ENCODE results near the gene NKAIN2. TPM values are rescaled to one million over a fixed set of nuclear protein-coding genes. Genes with fewer than 3 reads are reported as not detected.

The NKAIN2 gene
- total RNA-seq, 4 donors from 2014 or later: 0.11 to 1.0 (median 0.94) TPM; not detected in 1

DNA sequence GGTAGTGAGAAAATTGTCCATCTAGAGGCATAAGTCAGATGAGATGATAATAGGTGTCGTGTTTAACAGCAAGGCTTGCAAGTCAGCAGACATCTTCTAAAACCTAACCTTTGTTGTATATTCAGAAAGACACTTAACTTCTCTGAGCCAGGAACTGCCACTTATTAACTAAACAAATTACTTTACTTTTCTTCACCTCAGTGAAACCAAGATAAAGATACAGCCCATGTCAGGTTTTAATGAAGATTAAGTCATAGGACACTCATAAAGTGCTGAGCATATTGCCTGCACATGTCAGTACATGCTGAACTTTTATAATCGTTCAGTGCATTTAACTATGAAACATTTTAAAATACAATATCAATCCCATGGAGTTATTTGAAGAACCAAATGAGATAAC lies 286.8 kb downstream of the NKAIN2 start:
- no peak for DNase-seq
- no peak overlapping the region for H3K27ac ChIP-seq
- TF ChIP-seq, protein P1, sequence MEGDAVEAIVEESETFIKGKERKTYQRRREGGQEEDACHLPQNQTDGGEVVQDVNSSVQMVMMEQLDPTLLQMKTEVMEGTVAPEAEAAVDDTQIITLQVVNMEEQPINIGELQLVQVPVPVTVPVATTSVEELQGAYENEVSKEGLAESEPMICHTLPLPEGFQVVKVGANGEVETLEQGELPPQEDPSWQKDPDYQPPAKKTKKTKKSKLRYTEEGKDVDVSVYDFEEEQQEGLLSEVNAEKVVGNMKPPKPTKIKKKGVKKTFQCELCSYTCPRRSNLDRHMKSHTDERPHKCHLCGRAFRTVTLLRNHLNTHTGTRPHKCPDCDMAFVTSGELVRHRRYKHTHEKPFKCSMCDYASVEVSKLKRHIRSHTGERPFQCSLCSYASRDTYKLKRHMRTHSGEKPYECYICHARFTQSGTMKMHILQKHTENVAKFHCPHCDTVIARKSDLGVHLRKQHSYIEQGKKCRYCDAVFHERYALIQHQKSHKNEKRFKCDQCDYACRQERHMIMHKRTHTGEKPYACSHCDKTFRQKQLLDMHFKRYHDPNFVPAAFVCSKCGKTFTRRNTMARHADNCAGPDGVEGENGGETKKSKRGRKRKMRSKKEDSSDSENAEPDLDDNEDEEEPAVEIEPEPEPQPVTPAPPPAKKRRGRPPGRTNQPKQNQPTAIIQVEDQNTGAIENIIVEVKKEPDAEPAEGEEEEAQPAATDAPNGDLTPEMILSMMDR (IDR thresholded peaks at IDR 0.05): no peak
- no peak for TF ChIP-seq POLR2A (IDR thresholded peaks at IDR 0.05)
- H3K27me3 ChIP-seq: no peaks in the 10 kb centered on the region
- no peak overlapping the region for H3K4me3 ChIP-seq (replicated peaks in 1 of 3)
- H3K36me3 ChIP-seq: no peaks in the 10 kb centered on the region
- intact Hi-C loops (cut with DNase I): no loop called here
- no peaks in the 10 kb centered on the region for H3K9me3 ChIP-seq
- 73 to 74% methylated on average over 2 of the region's 2 CpGs for WGBS, 2 donors
- H3K4me1 ChIP-seq: no peaks in the 10 kb centered on the region

DNA sequence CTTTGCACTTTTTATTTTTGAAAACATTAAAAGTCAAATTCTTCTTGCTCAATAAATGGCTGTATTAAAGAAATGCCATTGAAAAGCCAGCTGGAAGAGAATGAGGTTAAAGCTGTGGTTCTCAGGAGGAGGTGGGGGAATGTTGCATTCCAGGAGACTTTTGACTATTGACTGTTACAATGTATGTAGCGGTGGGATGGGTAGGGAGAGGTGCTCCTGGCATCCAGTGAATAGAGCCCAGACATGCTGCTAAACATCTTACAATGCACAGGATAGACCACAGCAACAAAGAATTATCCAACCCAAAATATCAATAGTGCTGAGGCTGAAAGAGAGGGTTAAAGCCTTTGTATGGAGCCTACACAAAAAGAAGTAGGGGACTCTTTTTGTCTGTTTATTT lies 295.9 kb downstream of the NKAIN2 start:
- intact Hi-C loops (cut with DNase I): no loop called here
- no peaks in the 10 kb centered on the region for H3K36me3 ChIP-seq
- 80 to 85% methylated on average over 1 of the region's 1 CpG for WGBS, 2 donors
- TF ChIP-seq POLR2A (IDR thresholded peaks at IDR 0.05): no peak
- TF ChIP-seq, protein P1 (IDR thresholded peaks at IDR 0.05): no peak
- no peak overlapping the region for H3K27ac ChIP-seq
- no peaks in the 10 kb centered on the region for H3K9me3 ChIP-seq
- no peak for DNase-seq
- no peaks in the 10 kb centered on the region for H3K27me3 ChIP-seq
- H3K4me3 ChIP-seq (replicated peaks in 1 of 3): no peak overlapping the region
- H3K4me1 ChIP-seq: no peaks in the 10 kb centered on the region

DNA sequence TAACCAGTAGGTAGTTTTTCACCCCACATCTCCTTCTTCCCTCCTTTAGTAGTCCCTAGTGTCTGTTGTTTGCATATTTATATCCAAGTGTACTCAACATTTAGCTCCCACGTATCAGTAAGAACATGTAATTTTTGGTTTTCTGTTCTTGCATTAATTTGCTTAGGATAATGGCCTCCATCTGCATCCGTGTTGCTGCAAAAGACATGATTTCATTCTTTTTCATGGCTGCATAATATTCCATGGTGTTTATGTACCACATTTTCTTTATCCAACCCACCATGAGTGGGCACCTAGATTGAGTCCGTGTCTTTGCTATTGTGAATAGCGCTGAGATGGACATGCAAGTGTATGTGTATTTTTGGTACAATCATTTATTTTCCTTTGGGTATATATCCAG lies 306.8 kb downstream of the NKAIN2 start:
- Histone ChIP-seq H3K4me1 (no peaks in the 10 kb centered on the region), H3K27ac (no peak overlapping the region), H3K27me3 (no peaks in the 10 kb centered on the region), H3K9me3 (no peaks in the 10 kb centered on the region), H3K4me3 (replicated peaks in 1 of 3) (no peak overlapping the region), H3K36me3 (no peaks in the 10 kb centered on the region)
- DNase-seq: no peak
- WGBS, 2 donors: 73 to 74% methylated on average over 4 of the region's 4 CpGs
- TF ChIP-seq, protein P1 (IDR thresholded peaks at IDR 0.05): no peak
- TF ChIP-seq POLR2A (IDR thresholded peaks at IDR 0.05): no peak
- intact Hi-C loops (cut with DNase I): no loop called here

DNA sequence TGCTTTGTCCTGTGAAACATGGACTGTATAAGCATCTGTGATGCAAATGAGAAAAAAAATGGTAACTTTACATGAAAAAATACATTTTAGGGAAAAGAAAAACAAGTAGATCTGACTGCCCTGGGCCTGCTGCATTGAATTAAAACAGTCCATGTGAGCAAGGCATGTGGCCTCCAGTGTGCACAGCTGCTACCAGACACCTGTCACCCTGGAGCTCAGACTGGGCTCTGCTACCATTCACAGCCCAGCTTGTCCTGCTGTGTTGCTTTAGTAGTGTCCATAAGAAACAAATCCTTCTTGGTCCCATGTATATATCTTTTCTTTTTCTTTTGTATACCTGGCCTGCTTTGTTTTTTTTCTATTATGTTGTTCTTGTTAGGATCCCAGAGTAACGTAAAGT lies 315.9 kb downstream of the NKAIN2 start:
- no peak for TF ChIP-seq POLR2A (IDR thresholded peaks at IDR 0.05)
- TF ChIP-seq, protein P1 (IDR thresholded peaks at IDR 0.05): no peak
- Histone ChIP-seq H3K27me3 (no peaks in the 10 kb centered on the region), H3K36me3 (no peaks in the 10 kb centered on the region), H3K4me3 (replicated peaks in 1 of 3) (no peak overlapping the region), H3K27ac (no peak overlapping the region), H3K9me3 (no peaks in the 10 kb centered on the region), H3K4me1 (no peaks in the 10 kb centered on the region)
- WGBS, 2 donors: 82 to 88% methylated on average over 1 of the region's 1 CpG
- intact Hi-C loops (cut with DNase I): no loop called here
- no peak for DNase-seq

DNA sequence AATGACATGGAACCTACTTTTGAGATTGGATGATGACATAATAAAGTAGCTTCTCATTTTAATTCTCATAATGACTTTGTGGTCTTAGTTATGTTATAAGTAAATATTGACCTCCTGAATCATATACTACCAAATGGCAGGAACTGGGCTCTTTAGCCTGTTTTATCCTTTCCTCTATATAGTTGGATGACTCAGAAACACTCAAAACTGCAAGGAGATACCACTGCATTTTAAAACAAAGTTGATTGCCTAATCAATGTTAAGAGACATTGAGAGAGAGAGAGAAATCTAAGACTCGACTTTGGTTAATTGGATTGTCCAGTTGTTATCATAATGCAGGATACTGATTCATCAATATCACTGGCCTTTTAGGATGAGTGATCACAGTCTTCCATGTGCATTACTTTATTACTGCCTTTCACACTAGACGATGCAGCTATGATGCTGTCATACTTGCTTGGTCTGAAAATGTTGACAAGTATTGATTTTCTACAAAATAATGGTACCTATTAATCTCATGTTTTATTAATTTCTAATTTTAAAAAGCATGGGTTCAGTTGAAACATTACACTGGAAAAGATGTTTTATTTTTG lies 320.0 kb downstream of the NKAIN2 start:
- TF ChIP-seq, protein P1 (IDR thresholded peaks at IDR 0.05): no peak
- no peak for TF ChIP-seq POLR2A (IDR thresholded peaks at IDR 0.05)
- no peaks in the 10 kb centered on the region for H3K4me1 ChIP-seq
- H3K4me3 ChIP-seq (replicated peaks in 1 of 3): no peak overlapping the region
- H3K36me3 ChIP-seq: no peaks in the 10 kb centered on the region
- no peaks in the 10 kb centered on the region for H3K27me3 ChIP-seq
- intact Hi-C loops (cut with DNase I): no loop called here
- H3K9me3 ChIP-seq: no peaks in the 10 kb centered on the region
- no peak for DNase-seq
- no peak overlapping the region for H3K27ac ChIP-seq
- WGBS, 2 donors: 83 to 85% methylated on average over 2 of the region's 2 CpGs

All from thyroid gland (tissue), 4 donors.